GM23338 (cell line): Measurements from ENCODE around the gene FLRT2. TPM values are rescaled to one million over a fixed set of nuclear protein-coding genes. Genes with fewer than 3 reads are reported as not detected.

Source experiments
- ATAC-seq: fragments of 200-7000 bp; cut with Tn5 transposase; 3 replicates; pipeline ENCODE4 v1.9.1; 2020
- DNase-seq: peaks from one replicate; pipeline ENCODE4 v3.0.0-alpha.2; 2015; ENCODE audit warnings: low spot score
- H2AFZ ChIP-seq: fragments of 200-600 bp; sonication (generic); 2 replicates; pipeline ENCODE4 v1.8.0; 2016; ENCODE audit warnings: antibody characterized with exemption, mild to moderate bottlenecking, moderate library complexity
- H3F3A ChIP-seq: fragments of 200-600 bp; sonication (generic); replicated peaks from 2 replicates; pipeline ENCODE4 v1.8.0; 2017; ENCODE audit warnings: antibody characterized with exemption, mixed run types, low read depth
- H3K27ac ChIP-seq: fragments of 200-600 bp; sonication (generic); 2 replicates; pipeline ENCODE4 v1.6.1; 2016; ENCODE audit warnings: low read depth
- H3K27me3 ChIP-seq: fragments of 200-600 bp; sonication (generic); 2 replicates; pipeline ENCODE4 v1.8.0; 2016; ENCODE audit warnings: mild to moderate bottlenecking, mixed run types, moderate library complexity; ENCODE audit not compliant: insufficient read depth
- H3K36me3 ChIP-seq: fragments of 200-600 bp; sonication (generic); 2 replicates; pipeline ENCODE4 v1.8.0; 2016; ENCODE audit warnings: mild to moderate bottlenecking; ENCODE audit not compliant: insufficient read depth
- H3K4me1 ChIP-seq: fragments of 200-600 bp; sonication (generic); 2 replicates; pipeline ENCODE4 v1.8.0; 2016; ENCODE audit warnings: mild to moderate bottlenecking, moderate library complexity; ENCODE audit not compliant: insufficient read depth
- H3K4me2 ChIP-seq: fragments of 200-600 bp; sonication (generic); 2 replicates; pipeline ENCODE4 v1.7.1; 2017; ENCODE audit warnings: mixed run types
- H3K4me3 ChIP-seq: fragments of 200-600 bp; sonication (generic); 2 replicates; pipeline ENCODE4 v1.6.1; 2016; ENCODE audit warnings: mixed run types
- H3K79me2 ChIP-seq: fragments of 200-600 bp; sonication (generic); replicated peaks from 2 replicates; pipeline ENCODE4 v1.8.0; 2017; ENCODE audit warnings: mild to moderate bottlenecking; ENCODE audit not compliant: insufficient read depth
- H3K9me2 ChIP-seq: fragments of 200-600 bp; sonication (generic); 2 replicates; pipeline ENCODE4 v1.8.0; 2017; ENCODE audit not compliant: insufficient read depth
- H4K20me1 ChIP-seq: fragments of 200-600 bp; sonication (generic); replicated peaks from 2 replicates; pipeline ENCODE4 v1.8.0; 2017; ENCODE audit warnings: mild to moderate bottlenecking; ENCODE audit not compliant: insufficient read depth
- H3K27ac Mint-ChIP-seq: 2 replicates; pipeline ENCODE4 v1.8.0; 2020; ENCODE audit warnings: inconsistent platforms, mild to moderate bottlenecking, moderate library complexity, mixed read lengths
- H3K27me3 Mint-ChIP-seq: 3 replicates; pipeline ENCODE4 v1.8.0; 2022; ENCODE audit warnings: low read depth, mild to moderate bottlenecking, moderate library complexity, mixed read lengths, inconsistent platforms; ENCODE audit not compliant: insufficient read depth, poor library complexity
- H3K36me3 Mint-ChIP-seq: 3 replicates; pipeline ENCODE4 v1.8.0; 2021; ENCODE audit warnings: low read depth, mild to moderate bottlenecking, inconsistent platforms, moderate library complexity, mixed read lengths
- H3K4me1 Mint-ChIP-seq: 3 replicates; pipeline ENCODE4 v1.8.0; 2020; ENCODE audit warnings: mild to moderate bottlenecking, inconsistent platforms, mixed read lengths
- H3K4me3 Mint-ChIP-seq: 3 replicates; pipeline ENCODE4 v1.8.0; 2021; ENCODE audit warnings: moderate library complexity, mild to moderate bottlenecking, inconsistent platforms, mixed read lengths
- H3K9me3 Mint-ChIP-seq: 3 replicates; pipeline ENCODE4 v1.8.0; 2020; ENCODE audit warnings: moderate library complexity, mild to moderate bottlenecking, inconsistent platforms, mixed read lengths
- CREB1 ChIP-seq: fragments of 250-450 bp; sonication (Bioruptor Pico); IDR thresholded peaks from 2 replicates; pipeline ENCODE4 v1.5.0; 2020; ENCODE audit warnings: low read depth, mild to moderate bottlenecking, moderate library complexity
- CTCF ChIP-seq, 2 experiments: fragments of 200-600 bp in 1 of 2; sonication (generic) in 1 of 2; conservative IDR thresholded peaks; 2 replicates each; pipeline versions ENCODE4 v1.5.1 to v1.6.1; 2016 to 2017; ENCODE audit warnings: antibody characterized with exemption in 2 of 2, low read depth in 2 of 2, mild to moderate bottlenecking in 2 of 2, moderate library complexity in 1 of 2
- ETS1 ChIP-seq: IDR thresholded peaks from 2 replicates; pipeline ENCODE4 v1.6.1; 2016; ENCODE audit warnings: antibody characterized with exemption
- EZH2 ChIP-seq: fragments of 200-600 bp; sonication (generic); IDR thresholded peaks from one replicate; pipeline ENCODE4 v1.8.0; 2017; ENCODE audit warnings: antibody characterized with exemption, mild to moderate bottlenecking, low read depth; ENCODE audit not compliant: unreplicated experiment
- EZH2phosphoT487 ChIP-seq: fragments of 200-600 bp; sonication (generic); IDR thresholded peaks from one replicate; pipeline ENCODE4 v1.8.1; 2018; ENCODE audit warnings: antibody characterized with exemption; ENCODE audit not compliant: unreplicated experiment
- JUNB ChIP-seq: IDR thresholded peaks from one replicate; pipeline ENCODE4 v1.6.1; 2016; ENCODE audit warnings: antibody characterized with exemption; ENCODE audit not compliant: unreplicated experiment
- NANOG ChIP-seq: IDR thresholded peaks from 2 replicates; pipeline ENCODE4 v1.6.1; 2016; ENCODE audit warnings: antibody characterized with exemption, borderline replicate concordance
- POLR2AphosphoS5 ChIP-seq: IDR thresholded peaks from 2 replicates; pipeline ENCODE4 v1.6.1; 2016; ENCODE audit warnings: antibody characterized with exemption, low read depth
- STAT1 ChIP-seq: IDR thresholded peaks from one replicate; pipeline ENCODE4 v1.6.1; 2016; ENCODE audit warnings: antibody characterized with exemption; ENCODE audit not compliant: unreplicated experiment
- ZNF114 ChIP-seq: fragments of 250-450 bp; sonication (Bioruptor Pico); IDR thresholded peaks from 2 replicates; pipeline ENCODE4 v1.5.0; 2020; ENCODE audit warnings: mild to moderate bottlenecking, moderate library complexity
- ZNF331 ChIP-seq: fragments of 250-450 bp; sonication (Bioruptor Pico); IDR thresholded peaks from 2 replicates; pipeline ENCODE4 v1.5.0; 2020; ENCODE audit warnings: low read depth, mild to moderate bottlenecking, moderate library complexity
- polyA plus RNA-seq: library from polyadenylated mRNA; unstranded; fragments of >200 nt; fragmentation: Nextera tagmentation; extraction: Ambion mirVana; gene quantifications from 2 replicates; pipeline ENCODE4 v1.2.1, GENCODE V29; 2016
- total RNA-seq: library from RNA; depleted of rRNA; stranded (reverse); fragments of >200 nt; shearing (Covaris generic); gene quantifications from 2 replicates; pipeline ENCODE4 v1.2.3, GENCODE V29; 2014
- TF ChIP-seq, protein P1 (sequence below): fragments of 250-450 bp; sonication (Bioruptor Pico); IDR thresholded peaks from 2 replicates; pipeline ENCODE4 v1.5.0; 2020; ENCODE audit warnings: mild to moderate bottlenecking, moderate library complexity
- TF ChIP-seq, protein P2 (sequence below): IDR thresholded peaks from one replicate; pipeline ENCODE4 v1.6.1; 2018; ENCODE audit warnings: antibody characterized with exemption; ENCODE audit not compliant: unreplicated experiment

FLRT2 gene
- total and polyA plus RNA-seq, 2 experiments from 2014 or later = 4.3 to 7.4 TPM

DNA sequence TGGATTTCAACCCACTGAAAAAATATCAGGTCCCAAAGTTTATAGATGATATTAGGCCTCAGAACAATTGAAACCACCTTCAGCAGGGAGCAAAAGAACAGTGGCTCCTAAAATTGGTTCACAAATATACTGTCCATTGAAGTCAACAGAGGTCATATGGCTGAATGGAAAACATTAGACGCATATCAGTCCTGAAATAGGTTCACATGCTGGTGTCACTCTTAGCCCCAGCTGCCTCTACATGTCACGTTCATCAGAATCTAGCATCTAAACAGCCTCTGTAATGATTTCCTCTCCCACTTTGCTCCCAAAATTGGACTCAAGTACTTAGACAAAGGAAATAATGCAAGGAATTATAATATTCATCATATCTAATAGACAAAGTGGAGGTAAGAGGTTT is 8.7 kb downstream of the FLRT2 start:
- ATAC-seq (no peak), DNase-seq (no peak)
- H3K4me1 ChIP-seq = peaks cover 37% of the 10 kb centered on the region
- Mint-ChIP-seq H3K4me1 (peaks cover 46% of the 10 kb centered on the region), H3K4me3 (no peak overlapping the region), H3K27me3 (peaks cover 25% of the 10 kb centered on the region), H3K36me3 (no peaks in the 10 kb centered on the region), H3K27ac (no peak overlapping the region), H3K9me3 (no peaks in the 10 kb centered on the region)
- H4K20me1 ChIP-seq = no peaks in the 10 kb centered on the region
- peaks cover 28% of the 10 kb centered on the region for H3K27me3 ChIP-seq
- no peaks in the 10 kb centered on the region for H3F3A ChIP-seq
- H3K4me3 ChIP-seq = no peak overlapping the region
- no peak overlapping the region for H2AFZ ChIP-seq
- no peak overlapping the region for H3K27ac ChIP-seq
- TF ChIP-seq, protein P1, sequence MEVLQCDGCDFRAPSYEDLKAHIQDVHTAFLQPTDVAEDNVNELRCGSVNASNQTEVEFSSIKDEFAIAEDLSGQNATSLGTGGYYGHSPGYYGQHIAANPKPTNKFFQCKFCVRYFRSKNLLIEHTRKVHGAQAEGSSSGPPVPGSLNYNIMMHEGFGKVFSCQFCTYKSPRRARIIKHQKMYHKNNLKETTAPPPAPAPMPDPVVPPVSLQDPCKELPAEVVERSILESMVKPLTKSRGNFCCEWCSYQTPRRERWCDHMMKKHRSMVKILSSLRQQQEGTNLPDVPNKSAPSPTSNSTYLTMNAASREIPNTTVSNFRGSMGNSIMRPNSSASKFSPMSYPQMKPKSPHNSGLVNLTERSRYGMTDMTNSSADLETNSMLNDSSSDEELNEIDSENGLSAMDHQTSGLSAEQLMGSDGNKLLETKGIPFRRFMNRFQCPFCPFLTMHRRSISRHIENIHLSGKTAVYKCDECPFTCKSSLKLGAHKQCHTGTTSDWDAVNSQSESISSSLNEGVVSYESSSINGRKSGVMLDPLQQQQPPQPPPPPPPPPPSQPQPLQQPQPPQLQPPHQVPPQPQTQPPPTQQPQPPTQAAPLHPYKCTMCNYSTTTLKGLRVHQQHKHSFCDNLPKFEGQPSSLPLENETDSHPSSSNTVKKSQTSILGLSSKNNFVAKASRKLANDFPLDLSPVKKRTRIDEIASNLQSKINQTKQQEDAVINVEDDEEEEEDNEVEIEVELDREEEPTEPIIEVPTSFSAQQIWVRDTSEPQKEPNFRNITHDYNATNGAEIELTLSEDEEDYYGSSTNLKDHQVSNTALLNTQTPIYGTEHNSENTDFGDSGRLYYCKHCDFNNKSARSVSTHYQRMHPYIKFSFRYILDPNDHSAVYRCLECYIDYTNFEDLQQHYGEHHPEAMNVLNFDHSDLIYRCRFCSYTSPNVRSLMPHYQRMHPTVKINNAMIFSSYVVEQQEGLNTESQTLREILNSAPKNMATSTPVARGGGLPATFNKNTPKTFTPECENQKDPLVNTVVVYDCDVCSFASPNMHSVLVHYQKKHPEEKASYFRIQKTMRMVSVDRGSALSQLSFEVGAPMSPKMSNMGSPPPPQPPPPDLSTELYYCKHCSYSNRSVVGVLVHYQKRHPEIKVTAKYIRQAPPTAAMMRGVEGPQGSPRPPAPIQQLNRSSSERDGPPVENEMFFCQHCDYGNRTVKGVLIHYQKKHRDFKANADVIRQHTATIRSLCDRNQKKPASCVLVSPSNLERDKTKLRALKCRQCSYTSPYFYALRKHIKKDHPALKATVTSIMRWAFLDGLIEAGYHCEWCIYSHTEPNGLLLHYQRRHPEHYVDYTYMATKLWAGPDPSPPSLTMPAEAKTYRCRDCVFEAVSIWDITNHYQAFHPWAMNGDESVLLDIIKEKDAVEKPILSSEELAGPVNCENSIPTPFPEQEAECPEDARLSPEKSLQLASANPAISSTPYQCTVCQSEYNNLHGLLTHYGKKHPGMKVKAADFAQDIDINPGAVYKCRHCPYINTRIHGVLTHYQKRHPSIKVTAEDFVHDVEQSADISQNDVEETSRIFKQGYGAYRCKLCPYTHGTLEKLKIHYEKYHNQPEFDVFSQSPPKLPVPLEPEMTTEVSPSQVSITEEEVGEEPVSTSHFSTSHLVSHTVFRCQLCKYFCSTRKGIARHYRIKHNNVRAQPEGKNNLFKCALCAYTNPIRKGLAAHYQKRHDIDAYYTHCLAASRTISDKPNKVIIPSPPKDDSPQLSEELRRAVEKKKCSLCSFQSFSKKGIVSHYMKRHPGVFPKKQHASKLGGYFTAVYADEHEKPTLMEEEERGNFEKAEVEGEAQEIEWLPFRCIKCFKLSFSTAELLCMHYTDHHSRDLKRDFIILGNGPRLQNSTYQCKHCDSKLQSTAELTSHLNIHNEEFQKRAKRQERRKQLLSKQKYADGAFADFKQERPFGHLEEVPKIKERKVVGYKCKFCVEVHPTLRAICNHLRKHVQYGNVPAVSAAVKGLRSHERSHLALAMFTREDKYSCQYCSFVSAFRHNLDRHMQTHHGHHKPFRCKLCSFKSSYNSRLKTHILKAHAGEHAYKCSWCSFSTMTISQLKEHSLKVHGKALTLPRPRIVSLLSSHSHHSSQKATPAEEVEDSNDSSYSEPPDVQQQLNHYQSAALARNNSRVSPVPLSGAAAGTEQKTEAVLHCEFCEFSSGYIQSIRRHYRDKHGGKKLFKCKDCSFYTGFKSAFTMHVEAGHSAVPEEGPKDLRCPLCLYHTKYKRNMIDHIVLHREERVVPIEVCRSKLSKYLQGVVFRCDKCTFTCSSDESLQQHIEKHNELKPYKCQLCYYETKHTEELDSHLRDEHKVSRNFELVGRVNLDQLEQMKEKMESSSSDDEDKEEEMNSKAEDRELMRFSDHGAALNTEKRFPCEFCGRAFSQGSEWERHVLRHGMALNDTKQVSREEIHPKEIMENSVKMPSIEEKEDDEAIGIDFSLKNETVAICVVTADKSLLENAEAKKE (CRISPR knock-in tag) = no peak
- TF ChIP-seq EZH2 (no peak), JUNB (no peak), EZH2phosphoT487 (no peak), CREB1 (no peak), NANOG (no peak), STAT1 (no peak), CTCF (conservative IDR thresholded peaks at IDR 0.05; ENCODE audit: low read depth in 2 of 2) (no peak), ZNF114 (CRISPR knock-in tag) (no peak), ETS1 (no peak), ZNF331 (CRISPR knock-in tag) (no peak), POLR2AphosphoS5 (no peak)
- TF ChIP-seq, protein P2, sequence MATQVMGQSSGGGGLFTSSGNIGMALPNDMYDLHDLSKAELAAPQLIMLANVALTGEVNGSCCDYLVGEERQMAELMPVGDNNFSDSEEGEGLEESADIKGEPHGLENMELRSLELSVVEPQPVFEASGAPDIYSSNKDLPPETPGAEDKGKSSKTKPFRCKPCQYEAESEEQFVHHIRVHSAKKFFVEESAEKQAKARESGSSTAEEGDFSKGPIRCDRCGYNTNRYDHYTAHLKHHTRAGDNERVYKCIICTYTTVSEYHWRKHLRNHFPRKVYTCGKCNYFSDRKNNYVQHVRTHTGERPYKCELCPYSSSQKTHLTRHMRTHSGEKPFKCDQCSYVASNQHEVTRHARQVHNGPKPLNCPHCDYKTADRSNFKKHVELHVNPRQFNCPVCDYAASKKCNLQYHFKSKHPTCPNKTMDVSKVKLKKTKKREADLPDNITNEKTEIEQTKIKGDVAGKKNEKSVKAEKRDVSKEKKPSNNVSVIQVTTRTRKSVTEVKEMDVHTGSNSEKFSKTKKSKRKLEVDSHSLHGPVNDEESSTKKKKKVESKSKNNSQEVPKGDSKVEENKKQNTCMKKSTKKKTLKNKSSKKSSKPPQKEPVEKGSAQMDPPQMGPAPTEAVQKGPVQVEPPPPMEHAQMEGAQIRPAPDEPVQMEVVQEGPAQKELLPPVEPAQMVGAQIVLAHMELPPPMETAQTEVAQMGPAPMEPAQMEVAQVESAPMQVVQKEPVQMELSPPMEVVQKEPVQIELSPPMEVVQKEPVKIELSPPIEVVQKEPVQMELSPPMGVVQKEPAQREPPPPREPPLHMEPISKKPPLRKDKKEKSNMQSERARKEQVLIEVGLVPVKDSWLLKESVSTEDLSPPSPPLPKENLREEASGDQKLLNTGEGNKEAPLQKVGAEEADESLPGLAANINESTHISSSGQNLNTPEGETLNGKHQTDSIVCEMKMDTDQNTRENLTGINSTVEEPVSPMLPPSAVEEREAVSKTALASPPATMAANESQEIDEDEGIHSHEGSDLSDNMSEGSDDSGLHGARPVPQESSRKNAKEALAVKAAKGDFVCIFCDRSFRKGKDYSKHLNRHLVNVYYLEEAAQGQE = no peak
- peaks cover 37% of the 10 kb centered on the region for H3K79me2 ChIP-seq
- H3K4me2 ChIP-seq = no peak overlapping the region
- H3K9me2 ChIP-seq = peaks cover 5% of the 10 kb centered on the region
- H3K36me3 ChIP-seq = no peaks in the 10 kb centered on the region
